Effector CD4-positive, alpha-beta T cell (primary cell): ENCODE measurements around the gene WNT7B.
"Not testable (repeated sequence)": the region's sequence is repeated elsewhere in the genome, so short reads cannot be mapped to it uniquely, and the experiment has no call there.

Experiments used
- DNase-seq: peaks from one replicate; pipeline ENCODE4 v3.0.0-alpha.2; 2020

The WNT7B gene

DNA sequence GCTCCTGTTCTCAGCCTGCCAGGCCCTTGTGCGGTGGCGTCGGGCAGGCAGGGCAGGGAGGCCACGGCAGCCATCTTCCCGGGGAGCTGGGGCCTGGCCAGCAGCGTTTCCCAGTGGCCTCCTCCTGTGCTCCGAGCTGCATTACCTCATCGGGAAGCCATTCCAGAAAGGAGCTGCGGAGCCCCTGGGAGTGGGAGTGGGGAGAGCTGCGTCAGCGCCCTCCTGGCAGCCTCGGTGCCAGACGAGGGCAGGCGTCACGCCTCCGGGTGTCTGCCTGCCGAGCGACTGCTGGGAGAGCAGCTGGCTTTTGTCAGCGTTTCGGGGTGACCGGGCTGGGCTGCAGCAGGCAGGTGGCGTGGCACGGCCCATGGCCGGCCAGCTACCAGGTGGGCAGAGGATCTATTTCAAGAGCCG lies 30.9 kb upstream of the WNT7B start:
- DNase-seq = no peak

- DNase-seq = no peak
Measured at GRCh38 chr22:46007003-46007847, 30.3 kb upstream of the WNT7B start.

- DNase-seq = peak; percentile 89
Measured at GRCh38 chr22:46006379-46007002, 29.5 kb upstream of the WNT7B start.

DNA sequence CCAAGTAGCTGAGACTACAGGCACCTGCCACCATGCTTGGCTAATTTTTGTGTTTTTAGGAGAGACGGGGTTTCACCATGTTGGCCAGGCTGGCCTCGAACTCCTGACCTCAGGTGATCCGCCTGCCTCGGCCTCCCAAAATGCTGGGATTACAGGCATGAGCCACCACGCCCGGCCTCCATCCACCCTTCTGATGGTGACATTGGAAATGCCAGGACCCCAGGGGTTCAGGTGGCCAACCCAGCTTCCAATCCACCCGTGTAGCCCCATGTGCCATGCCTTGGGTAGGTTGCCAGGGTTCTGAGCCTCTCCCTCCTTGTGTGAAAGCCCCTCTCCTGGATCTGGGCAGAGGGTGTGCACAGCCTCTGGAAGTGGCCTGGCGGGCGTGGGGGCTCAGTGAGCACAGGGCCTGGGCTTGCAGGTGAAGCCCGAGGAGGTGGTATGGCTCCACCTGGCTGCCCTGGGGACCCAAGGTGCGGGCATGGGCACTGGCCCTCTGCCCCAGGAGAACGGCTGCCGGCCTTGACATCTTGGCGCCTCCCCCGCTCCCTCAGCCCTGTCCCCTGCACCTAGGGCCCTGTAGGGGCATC lies 28.2 kb upstream of the WNT7B start:
- not testable (repeated sequence) for DNase-seq

DNA sequence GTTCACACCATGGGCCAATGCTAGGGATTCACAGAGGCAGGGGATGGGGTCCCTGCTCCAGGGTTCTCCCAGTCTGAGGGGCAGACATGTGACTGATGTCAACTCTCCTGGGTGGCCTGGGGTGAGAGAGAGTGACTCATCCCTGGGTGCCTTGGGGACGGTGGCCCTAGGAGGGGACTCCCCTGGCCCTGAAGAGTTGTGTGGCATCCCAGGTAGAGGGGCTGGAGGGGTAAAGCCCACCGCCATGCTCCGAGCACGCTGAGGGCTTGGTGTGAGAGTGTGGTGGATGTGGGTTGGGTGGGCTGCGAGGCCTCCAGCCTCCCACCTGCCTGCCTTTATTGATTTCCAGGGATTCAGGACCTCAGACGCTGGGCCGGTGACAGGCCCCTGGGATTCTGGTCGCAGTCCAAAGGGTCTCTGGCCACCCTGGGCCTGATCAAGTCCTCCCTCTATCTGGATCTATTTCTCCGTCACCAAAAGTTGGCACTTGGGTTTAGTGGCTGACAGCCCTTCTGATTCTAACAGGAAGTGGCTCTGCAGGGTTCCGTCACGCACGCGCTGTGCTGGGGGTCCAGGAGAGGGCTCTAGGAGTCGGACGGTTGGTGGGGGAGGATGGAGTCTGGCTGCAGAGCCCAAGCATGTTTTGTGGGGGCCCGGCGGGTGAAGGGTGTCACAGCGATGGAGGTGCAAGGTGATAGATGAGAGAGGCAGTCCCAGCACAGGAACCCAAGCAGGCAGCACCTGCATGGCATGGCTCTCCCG lies 27.3 kb upstream of the WNT7B start:
- DNase-seq = no peak

DNA sequence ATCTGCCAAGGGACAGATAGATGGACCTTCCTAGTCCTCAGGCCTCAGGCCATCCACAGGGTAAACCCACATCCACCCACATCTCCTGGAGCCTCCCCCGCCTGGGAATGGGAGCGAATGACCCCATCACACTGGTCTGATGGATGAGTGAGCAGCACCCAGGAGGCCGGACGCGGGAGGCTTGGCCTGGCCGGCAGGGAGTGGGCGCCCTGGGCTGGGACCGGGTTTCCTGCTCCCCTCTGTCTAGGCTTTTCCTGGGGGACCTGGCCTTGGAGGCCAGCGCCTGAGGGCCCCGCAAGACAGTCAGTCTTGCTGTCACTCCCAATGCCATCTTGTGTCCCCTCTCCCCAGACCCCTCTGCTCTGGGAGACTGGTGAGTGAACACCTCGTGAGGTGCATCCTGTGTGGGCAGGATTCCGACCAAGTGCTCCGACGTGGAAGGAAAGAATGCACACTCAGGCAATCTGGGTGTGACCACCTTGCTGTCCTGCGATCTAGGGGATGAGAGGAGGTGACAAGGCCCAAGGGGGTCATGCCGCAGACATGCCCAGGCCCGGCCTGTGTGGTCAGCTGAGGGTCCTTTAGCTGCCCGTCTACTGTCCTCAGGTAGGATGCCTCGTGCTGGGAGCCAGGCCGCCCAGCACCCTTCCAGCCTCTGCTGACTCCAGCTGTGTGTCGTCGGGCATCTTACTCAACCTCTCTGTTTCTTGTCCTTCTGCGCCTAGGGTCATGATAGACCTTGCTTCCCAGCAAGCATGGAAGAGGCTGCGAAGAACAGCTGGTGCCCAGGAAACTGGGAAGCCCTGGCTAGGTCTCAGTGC lies 26.5 kb upstream of the WNT7B start:
- no peak for DNase-seq

GRCh38 chr22:46002757-46003270 lies 25.9 kb upstream of the WNT7B start:
- DNase-seq = no peak

- DNase-seq = no peak
Measured at GRCh38 chr22:46001426-46002106, 24.6 kb upstream of the WNT7B start.

GRCh38 chr22:46001046-46001425 lies 24.1 kb upstream of the WNT7B start:
- DNase-seq = no peak

DNA sequence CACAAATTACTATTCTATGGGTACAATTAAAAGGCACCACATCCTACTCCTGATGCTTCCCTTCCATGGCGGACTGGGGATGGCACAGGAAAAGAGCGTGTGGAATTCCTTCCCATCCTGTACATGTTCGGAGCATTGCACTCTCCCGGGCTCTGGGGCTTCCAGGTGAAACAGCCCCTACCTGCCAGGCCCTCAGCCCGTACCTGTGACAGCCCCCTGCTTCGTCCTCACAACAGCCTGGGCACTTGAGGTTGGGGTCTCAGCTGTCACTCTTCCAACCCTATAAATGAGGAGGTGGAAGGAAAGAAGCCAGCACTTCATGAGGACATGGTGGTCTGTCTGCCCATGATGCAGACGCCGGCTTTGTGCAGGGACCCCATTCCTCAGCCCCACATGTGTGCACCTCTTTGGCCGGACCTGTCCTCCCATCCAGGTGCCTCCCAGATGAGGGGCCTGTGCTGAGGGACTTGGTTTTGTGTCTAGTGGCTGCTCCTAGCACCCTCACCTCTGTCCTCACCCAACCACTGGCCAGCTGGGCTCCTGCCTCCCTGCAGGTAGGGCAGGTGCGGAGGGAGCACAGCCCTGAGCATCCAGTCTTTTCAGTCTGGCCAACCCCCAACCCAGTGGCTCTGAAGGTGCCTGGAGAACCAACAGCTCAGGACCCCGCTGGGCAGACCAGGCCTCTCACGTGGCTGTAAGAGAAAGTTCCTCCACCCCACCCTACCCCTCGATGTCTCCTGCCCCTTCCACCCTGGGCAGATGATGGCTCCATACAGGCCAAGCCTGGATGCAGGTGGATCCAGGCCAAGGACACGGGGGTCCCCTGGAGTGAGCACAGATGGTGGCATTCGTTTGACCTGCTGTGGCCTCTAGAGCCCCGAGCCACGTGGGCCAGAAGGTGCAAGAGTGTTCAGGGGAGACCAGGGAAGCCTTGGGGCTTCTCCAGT lies 23.4 kb upstream of the WNT7B start:
- DNase-seq = no peak

DNA sequence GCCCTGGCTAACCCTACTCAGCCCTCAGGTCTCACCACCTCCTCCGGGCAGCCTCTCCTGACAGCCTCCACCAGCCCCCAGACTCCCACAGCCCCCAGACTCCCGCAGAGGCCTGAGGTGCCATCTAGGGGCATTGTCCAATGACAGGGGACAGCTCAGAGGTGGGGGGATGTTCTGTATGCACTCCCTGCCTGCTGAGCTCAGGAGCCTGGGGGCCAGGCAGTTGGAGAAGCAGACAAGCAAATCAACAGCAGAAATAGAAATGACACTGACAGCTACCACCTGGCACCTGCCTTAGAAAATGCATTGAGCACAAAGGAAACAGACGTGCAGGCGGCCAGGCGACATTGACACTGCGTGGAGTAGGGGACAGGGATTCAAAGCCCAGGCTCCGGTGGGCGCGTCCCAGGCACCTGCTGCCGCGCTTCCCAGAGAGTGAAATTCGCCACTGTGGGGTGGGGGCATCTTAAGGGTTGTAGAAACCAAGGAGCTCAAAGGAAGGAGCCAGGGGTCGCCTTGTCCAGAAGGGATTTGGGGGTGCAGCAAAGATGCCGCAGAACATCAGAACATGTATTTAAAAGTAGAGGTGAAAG lies 22.5 kb upstream of the WNT7B start:
- DNase-seq = no peak

- no peak for DNase-seq
Measured at GRCh38 chr22:45998638-45999378, 21.8 kb upstream of the WNT7B start.

DNA sequence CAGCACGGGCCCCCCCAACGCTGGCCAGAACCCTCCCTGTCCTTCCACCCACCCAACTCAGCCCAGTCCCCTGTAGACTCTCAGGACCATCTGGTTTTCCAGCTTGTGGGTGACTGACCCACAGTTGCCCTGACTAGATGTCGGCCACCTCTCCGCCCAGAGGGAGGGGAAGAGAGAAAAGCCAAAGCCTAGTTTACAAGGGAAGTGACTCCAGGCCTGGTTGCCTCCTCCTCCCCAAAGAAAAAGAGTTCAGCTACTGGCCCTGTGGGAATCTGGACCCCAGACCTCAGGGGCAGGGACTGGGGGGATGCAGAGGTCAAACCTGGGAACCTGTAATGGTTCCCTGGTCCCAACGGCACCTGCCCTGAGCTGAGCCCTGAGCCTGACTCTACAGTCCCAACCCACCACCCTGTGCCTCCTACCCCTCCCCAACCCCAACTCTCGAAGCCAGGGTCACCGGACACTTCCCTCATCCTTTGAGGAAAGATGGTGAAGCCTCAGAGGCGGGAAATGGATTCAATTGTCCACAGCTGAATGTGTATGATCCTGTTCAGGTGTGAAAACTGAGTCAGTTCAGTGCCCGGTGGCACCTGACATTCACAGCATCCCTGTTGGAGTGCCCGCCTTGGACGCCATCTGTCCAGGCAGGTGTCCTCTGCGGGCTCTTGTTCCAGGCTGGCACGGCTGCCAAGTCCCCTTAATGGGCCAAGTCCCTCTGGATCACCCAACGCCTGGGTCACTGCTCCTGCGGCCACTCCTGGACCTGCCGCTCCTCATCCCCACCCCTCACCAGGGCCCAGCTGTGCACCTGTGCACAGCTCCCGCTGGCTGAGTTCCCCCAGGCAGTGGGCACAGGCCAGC lies 21.0 kb upstream of the WNT7B start:
- DNase-seq = no peak

DNA sequence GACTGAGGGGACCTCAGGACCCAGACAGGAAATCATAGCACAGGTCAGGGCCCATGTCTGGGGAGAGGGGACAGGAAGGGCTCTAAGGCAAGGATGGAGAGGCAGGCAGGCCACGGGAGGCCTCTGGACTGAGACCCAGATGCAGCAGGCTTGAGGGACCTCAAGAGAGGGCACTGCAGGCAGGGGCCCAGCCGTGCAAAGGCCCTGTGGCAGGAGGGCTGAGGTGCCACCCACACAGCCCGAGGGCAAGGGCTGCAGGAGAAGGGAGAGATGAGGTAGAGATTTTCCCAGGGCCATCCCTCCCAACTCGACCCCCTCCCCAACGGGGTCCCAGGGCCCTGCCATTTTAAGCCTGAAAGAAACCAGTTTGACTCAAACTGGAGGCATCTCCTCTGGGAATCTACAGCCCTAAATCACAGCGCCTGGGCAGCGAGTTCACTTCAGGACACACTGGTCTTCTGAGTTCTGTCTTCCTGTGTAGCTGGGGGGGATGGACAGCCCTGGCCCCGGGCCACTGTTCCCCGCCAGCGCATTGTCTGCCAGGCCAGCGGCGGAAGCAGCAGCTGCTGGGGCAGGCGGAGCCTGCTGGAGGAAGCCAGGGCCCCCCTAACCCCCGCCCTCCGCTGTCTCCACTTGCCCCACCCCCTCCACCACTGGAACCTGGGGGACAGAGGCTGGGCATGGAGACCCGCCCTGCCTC lies 20.3 kb upstream of the WNT7B start:
- DNase-seq = no peak

DNA sequence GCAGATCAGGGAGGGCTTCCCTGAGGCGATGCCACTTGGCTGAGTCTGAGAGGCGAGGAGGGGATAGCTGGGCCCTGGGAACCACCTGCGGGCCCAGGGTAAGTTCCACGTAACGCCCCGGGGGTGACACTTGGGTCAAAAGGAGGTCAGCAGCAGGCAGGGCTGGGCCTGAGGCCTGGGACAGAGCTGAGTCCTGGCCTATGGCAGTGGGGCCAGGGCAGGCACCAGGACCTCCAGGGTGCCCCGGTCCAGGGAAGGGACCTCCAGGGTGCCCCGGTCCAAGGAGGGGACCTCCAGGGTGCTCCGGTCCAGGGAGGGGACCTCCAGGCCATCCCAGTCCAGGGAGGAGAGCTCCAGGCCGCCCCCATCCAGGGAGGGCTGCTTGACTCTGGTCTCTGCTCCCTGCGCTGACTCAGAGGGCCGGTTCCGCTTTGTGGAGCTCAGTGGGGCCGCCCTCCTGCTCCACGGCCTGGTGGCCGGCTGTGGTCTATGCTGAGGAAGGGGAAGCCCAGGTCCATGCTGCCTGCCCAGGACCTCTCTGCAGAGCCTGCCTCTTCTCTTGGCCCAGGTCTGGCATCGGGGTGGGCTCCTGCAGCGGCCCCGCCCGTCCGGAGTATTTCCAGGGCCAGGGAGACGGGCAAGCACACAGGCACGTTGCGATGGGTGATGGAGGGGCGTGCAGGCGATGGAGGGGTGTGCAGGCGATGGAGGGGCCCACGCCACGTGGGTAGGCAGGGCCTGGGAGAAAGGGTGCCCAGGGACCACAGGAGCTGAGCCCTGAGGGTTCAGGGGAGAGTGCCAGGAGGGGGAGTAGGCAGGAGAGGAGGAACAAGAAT lies 19.5 kb upstream of the WNT7B start:
- DNase-seq = no peak

DNA sequence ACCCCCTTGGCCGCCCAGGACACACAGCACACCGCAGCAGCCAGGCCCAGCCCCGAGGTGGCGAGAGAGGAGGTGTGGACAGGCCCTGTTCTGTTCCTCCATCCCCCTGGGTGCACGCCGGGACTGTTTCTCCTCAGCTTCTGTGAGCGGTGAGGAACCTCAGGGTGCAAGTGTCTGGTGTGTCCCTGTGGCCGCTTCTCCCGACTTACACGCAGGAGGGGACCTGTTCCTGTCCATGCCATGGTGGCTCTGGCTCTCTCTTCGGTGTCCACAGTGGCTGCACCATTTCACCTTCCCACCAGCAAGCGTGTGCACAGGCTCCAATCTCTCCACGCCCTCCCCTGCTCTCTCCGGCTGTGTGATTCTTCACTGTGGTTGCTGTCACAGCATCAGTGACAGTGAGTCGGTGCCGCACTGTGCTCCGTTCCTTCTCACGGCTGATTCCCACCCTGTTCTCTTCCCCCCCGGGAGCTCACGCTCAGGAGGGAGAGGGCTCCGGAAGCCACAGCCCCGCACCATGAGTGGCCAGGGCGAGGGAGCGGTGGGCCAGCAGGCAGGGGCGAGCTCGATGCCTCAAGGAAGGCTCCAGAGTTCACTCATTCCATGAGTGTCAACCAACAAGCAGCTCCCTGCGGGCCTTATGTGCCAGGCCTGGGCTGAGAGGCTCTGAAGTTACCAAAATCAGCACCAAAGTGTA lies 18.6 kb upstream of the WNT7B start:
- DNase-seq = no peak
